OCI-LY3 (cell line): ENCODE measurements around the gene TTC7B.

Experiments
- H2AFZ ChIP-seq: fragments of 200-600, 300-600 bp; shearing (Covaris generic); 2 replicates; pipeline ENCODE4 v1.6.0; 2014; ENCODE audit warnings: antibody characterized with exemption, low read depth, low read length
- H3K27ac ChIP-seq: fragments of 200-600, 300-600 bp; sonication (generic); 2 replicates; pipeline ENCODE4 v1.5.1; 2014; ENCODE audit warnings: mild to moderate bottlenecking, low read length, moderate library complexity, mixed read lengths
- H3K27me3 ChIP-seq: fragments of 200-600, 300-600 bp; sonication (generic); 2 replicates; pipeline ENCODE4 v1.6.1; 2014; ENCODE audit warnings: low read depth, low read length, mixed read lengths
- H3K36me3 ChIP-seq: fragments of 200-600, 300-600 bp; sonication (generic); replicated peaks from 2 replicates; pipeline ENCODE3; 2014; ENCODE audit warnings: low read depth, low read length, mixed read lengths
- H3K4me1 ChIP-seq: fragments of 300-600, 200-600 bp; sonication (generic); 2 replicates; pipeline ENCODE4 v1.6.1; 2014; ENCODE audit warnings: low read length, mixed read lengths
- H3K4me2 ChIP-seq: fragments of 200-600, 300-600 bp; sonication (generic); 2 replicates; pipeline ENCODE4 v1.6.1; 2014; ENCODE audit warnings: low read length, mixed read lengths
- H3K4me3 ChIP-seq: fragments of 300-600, 200-600 bp; sonication (generic); 2 replicates; pipeline ENCODE4 v1.5.1; 2014; ENCODE audit warnings: antibody characterized with exemption, mild to moderate bottlenecking, low read length, moderate library complexity
- H3K79me2 ChIP-seq: fragments of 300-600, 200-600 bp; shearing (Covaris generic); 2 replicates; pipeline ENCODE4 v1.6.1; 2014; ENCODE audit warnings: mild to moderate bottlenecking, low read length, mixed read lengths
- H3K9ac ChIP-seq: fragments of 300-600, 200-600 bp; shearing (Covaris generic); 2 replicates; pipeline ENCODE4 v1.6.0; 2014; ENCODE audit warnings: mild to moderate bottlenecking, low read length, moderate library complexity
- H3K9me3 ChIP-seq: fragments of 200-600, 300-600 bp; shearing (Covaris generic); 2 replicates; pipeline ENCODE4 v1.6.1; 2014; ENCODE audit warnings: low read length, mixed read lengths; ENCODE audit not compliant: insufficient read depth
- H4K20me1 ChIP-seq: fragments of 200-600, 300-600 bp; sonication (generic); 2 replicates; pipeline ENCODE4 v1.6.1; 2016; ENCODE audit warnings: low read length, mixed read lengths; ENCODE audit not compliant: insufficient read depth
- EZH2phosphoT487 ChIP-seq: fragments of 200-600 bp; shearing (Covaris generic); IDR thresholded peaks from 2 replicates; pipeline ENCODE4 v1.6.1; 2018; ENCODE audit warnings: antibody characterized with exemption, mixed run types, low read depth
- TF ChIP-seq, protein P1 (sequence below): fragments of 200-600, 300-600 bp; sonication (generic); IDR thresholded peaks from 2 replicates; pipeline ENCODE4 v1.5.1; 2014; ENCODE audit warnings: antibody characterized with exemption, low read length, low read depth

Gene TTC7B

DNA sequence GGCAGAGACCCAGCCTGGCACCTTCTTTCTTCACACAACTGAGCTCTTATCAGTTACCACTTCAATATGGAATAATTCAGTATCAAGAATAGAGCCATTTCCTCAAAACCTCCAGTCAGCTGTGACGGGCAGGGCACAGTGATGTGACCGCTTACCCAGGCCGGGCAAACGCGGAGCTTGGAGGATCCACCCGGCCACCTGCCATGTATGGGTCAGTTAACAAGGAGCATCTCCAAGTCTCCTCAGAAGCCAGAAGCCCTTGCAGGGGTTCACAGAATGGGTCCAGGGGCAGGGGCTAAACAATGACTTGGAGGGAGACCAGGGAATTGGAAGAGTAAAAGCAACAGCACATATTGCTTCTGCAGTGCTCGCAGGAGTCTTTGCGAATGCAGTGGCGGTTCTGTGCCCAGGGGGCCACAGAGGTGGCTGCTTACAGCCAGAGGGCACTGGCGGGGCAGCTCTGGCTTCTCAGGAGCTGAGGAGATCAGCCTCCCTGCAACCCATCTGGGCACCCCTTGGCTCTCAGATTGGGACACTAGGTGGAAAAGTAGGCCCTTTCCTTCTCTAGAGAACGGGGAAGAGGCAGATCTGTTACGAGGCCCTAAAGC, 257.1 kb downstream of the TTC7B start:
- no peak overlapping the region for H3K27ac ChIP-seq
- no peak overlapping the region for H2AFZ ChIP-seq
- H3K9me3 ChIP-seq = no peaks in the 10 kb centered on the region
- H3K36me3 ChIP-seq = no peaks in the 10 kb centered on the region
- H3K79me2 ChIP-seq = no peaks in the 10 kb centered on the region
- no peak overlapping the region for H3K4me3 ChIP-seq
- H3K4me1 ChIP-seq = no peaks in the 10 kb centered on the region
- no peaks in the 10 kb centered on the region for H4K20me1 ChIP-seq
- no peak overlapping the region for H3K9ac ChIP-seq
- H3K27me3 ChIP-seq = no peaks in the 10 kb centered on the region
- TF ChIP-seq, protein P1, sequence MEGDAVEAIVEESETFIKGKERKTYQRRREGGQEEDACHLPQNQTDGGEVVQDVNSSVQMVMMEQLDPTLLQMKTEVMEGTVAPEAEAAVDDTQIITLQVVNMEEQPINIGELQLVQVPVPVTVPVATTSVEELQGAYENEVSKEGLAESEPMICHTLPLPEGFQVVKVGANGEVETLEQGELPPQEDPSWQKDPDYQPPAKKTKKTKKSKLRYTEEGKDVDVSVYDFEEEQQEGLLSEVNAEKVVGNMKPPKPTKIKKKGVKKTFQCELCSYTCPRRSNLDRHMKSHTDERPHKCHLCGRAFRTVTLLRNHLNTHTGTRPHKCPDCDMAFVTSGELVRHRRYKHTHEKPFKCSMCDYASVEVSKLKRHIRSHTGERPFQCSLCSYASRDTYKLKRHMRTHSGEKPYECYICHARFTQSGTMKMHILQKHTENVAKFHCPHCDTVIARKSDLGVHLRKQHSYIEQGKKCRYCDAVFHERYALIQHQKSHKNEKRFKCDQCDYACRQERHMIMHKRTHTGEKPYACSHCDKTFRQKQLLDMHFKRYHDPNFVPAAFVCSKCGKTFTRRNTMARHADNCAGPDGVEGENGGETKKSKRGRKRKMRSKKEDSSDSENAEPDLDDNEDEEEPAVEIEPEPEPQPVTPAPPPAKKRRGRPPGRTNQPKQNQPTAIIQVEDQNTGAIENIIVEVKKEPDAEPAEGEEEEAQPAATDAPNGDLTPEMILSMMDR = no peak; the same call in 1 of the 2 replicates
- no peak for TF ChIP-seq EZH2phosphoT487
- H3K4me2 ChIP-seq = no peak overlapping the region

DNA sequence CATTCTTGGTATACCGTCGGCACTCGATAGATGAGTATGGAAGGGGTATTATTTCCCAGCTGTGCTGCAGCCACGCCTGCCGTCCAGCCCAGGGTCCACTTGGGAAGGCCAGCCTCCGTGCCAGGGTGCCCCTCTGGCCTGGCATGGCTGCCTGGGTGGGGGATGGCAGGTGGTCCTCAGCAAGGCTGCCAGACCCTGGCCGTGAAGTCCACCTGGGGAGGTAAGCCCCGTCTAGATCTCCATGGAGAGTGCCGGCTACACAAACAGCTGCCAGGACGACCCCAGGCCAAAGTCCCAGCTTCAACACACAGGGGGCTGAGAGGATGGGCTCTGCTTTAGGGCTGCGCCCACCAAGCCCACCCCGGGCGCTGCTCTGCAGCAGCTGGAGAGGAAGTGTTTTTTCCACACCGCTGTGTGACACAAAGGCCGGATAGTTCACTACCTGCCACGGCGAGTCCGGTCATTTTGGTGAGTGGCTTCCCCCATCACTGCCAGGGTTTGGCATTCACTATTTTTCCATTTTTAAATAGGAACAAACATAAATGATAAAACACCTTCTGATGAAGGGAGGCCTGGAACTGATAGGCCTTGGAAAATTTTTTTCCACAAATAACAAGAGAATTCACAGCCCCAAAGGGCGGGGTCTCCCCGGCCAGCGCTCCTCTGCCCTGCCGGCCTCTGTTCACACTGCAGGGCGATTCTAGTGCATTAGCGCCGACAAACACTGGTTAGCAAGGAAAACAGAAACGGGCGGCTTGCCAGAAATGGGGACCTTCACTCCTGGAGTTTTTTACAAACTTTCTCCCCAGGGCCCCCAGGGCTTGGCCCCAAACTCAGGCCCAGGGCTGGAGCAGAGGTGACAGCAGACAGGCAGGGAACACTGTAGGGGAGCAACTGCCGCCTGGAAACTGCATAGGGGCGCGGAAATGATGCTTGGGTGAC, 257.9 kb downstream of the TTC7B start:
- no peaks in the 10 kb centered on the region for H3K27me3 ChIP-seq
- H3K36me3 ChIP-seq = no peaks in the 10 kb centered on the region
- H3K79me2 ChIP-seq = no peaks in the 10 kb centered on the region
- no peaks in the 10 kb centered on the region for H3K9me3 ChIP-seq
- TF ChIP-seq EZH2phosphoT487 = no peak
- TF ChIP-seq, protein P1 = no peak
- no peak overlapping the region for H3K27ac ChIP-seq
- no peak overlapping the region for H2AFZ ChIP-seq
- no peaks in the 10 kb centered on the region for H4K20me1 ChIP-seq
- no peak overlapping the region for H3K4me3 ChIP-seq
- H3K4me1 ChIP-seq = no peaks in the 10 kb centered on the region
- no peak overlapping the region for H3K4me2 ChIP-seq
- H3K9ac ChIP-seq = no peak overlapping the region

DNA sequence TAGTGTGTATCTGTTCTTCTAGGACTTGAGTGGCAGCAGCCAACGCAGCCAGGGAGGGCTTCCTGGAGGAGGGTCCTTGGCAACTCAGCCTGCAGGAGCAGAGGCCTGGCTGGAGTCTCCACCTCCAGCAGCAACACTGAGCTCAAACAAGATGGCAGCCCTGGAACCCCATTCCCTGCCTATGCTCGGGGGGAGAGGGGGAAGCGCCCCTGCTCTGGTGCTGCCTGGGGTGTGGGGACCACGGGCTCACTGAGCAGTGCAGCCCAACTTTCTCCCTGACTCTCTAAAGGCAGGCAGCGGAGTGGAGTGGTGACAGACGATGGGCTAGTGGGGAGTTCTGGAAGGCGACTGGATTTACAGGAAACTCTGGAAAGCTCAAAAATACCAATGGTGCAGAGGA, 258.7 kb downstream of the TTC7B start:
- Histone ChIP-seq H4K20me1 (no peaks in the 10 kb centered on the region), H3K4me2 (no peak overlapping the region), H3K9me3 (no peaks in the 10 kb centered on the region), H3K27ac (no peak overlapping the region), H3K27me3 (no peaks in the 10 kb centered on the region), H3K4me1 (no peaks in the 10 kb centered on the region), H3K4me3 (no peak overlapping the region), H2AFZ (no peak overlapping the region), H3K36me3 (no peaks in the 10 kb centered on the region), H3K79me2 (no peaks in the 10 kb centered on the region), H3K9ac (no peak overlapping the region)
- TF ChIP-seq EZH2phosphoT487 = no peak
- TF ChIP-seq, protein P1 = no peak

- Histone ChIP-seq H3K79me2 (no peaks in the 10 kb centered on the region), H3K4me3 (no peak overlapping the region), H3K9ac (no peak overlapping the region), H2AFZ (no peak overlapping the region), H3K4me1 (no peaks in the 10 kb centered on the region), H3K27ac (no peak overlapping the region), H3K27me3 (no peaks in the 10 kb centered on the region), H3K9me3 (no peaks in the 10 kb centered on the region), H3K36me3 (no peaks in the 10 kb centered on the region), H3K4me2 (no peak overlapping the region), H4K20me1 (no peaks in the 10 kb centered on the region)
- no peak for TF ChIP-seq EZH2phosphoT487
- TF ChIP-seq, protein P1 = no peak
These were observed 259.4 kb downstream of the TTC7B start for GRCh38 chr14:90556666-90557450.
